ENCODE measurements around the gene PC.

Gene PC

GRCh38 chr11:66910669-66911068, 47.5 kb downstream of the PC start:
- FAIRE-seq: no peak
- no peak for DNase-seq (ENCODE audit: low spot score)

- no peak for FAIRE-seq
- no peak for DNase-seq (ENCODE audit: low spot score)
Measured at GRCh38 chr11:66910016-66910415, 48.2 kb downstream of the PC start.

GRCh38 chr11:66909181-66909580, 49.0 kb downstream of the PC start:
- DNase-seq (ENCODE audit: low spot score) (no peak), FAIRE-seq (no peak)

- DNase-seq (ENCODE audit: low spot score) (no peak), FAIRE-seq (no peak)
Measured at GRCh38 chr11:66907751-66908630, 50.2 kb downstream of the PC start.

GRCh38 chr11:66906061-66906733, 52.0 kb downstream of the PC start:
- FAIRE-seq: no peak
- no peak for DNase-seq (ENCODE audit: low spot score)

- DNase-seq (ENCODE audit: low spot score) (no peak), FAIRE-seq (no peak)
Measured at GRCh38 chr11:66905631-66906030, 52.6 kb downstream of the PC start.

- no peak for FAIRE-seq
- no peak for DNase-seq (ENCODE audit: low spot score)
Measured at GRCh38 chr11:66904981-66905521, 53.1 kb downstream of the PC start.

GRCh38 chr11:66904561-66904960, 53.6 kb downstream of the PC start:
- no peak for DNase-seq (ENCODE audit: low spot score)

GRCh38 chr11:66904055-66904454, 54.1 kb downstream of the PC start:
- no peak for DNase-seq (ENCODE audit: low spot score)
- FAIRE-seq: no peak

More at GRCh38 chr11:66904561-66904960, 53.6 kb downstream of the PC start:
- FAIRE-seq: no peak

GRCh38 chr11:66902486-66903177, 55.6 kb downstream of the PC start:
- DNase-seq (ENCODE audit: low spot score) (no peak), FAIRE-seq (no peak)

GRCh38 chr11:66901964-66902390, 56.2 kb downstream of the PC start:
- FAIRE-seq (no peak), DNase-seq (ENCODE audit: low spot score) (no peak)

GRCh38 chr11:66894141-66894540, 64.0 kb downstream of the PC start:
- no peak for DNase-seq (ENCODE audit: low spot score)

GRCh38 chr11:66892911-66893310, 65.3 kb downstream of the PC start:
- no peak for DNase-seq (ENCODE audit: low spot score)
- no peak for FAIRE-seq

More at GRCh38 chr11:66894141-66894540, 64.0 kb downstream of the PC start:
- no peak for FAIRE-seq

GRCh38 chr11:66891851-66892660, 66.1 kb downstream of the PC start:
- FAIRE-seq: no peak
- peak; percentile 94 for DNase-seq (ENCODE audit: low spot score)

GRCh38 chr11:66889960-66890359, 68.2 kb downstream of the PC start:
- FAIRE-seq: no peak
- DNase-seq (ENCODE audit: low spot score): no peak

GRCh38 chr11:66888282-66888681, 69.9 kb downstream of the PC start:
- no peak for FAIRE-seq
- no peak for DNase-seq (ENCODE audit: low spot score)

GRCh38 chr11:66887526-66887925, 70.7 kb downstream of the PC start:
- DNase-seq (ENCODE audit: low spot score) (no peak), FAIRE-seq (no peak)

- DNase-seq (ENCODE audit: low spot score) (peak; percentile 70), FAIRE-seq (no peak)
Measured at GRCh38 chr11:66886671-66887221, 71.4 kb downstream of the PC start.

- DNase-seq (ENCODE audit: low spot score) (no peak), FAIRE-seq (no peak)
Measured at GRCh38 chr11:66885950-66886440, 72.2 kb downstream of the PC start.

GRCh38 chr11:66885469-66885868, 72.7 kb downstream of the PC start:
- FAIRE-seq: no peak
- no peak for DNase-seq (ENCODE audit: low spot score)
